M059J (cell line): Measurements from ENCODE around the gene FGA. TPM values are rescaled to one million over a fixed set of nuclear protein-coding genes. Genes with fewer than 3 reads are reported as not detected.
A peak's percentile ranks its signal among the peaks of the same experiment; 100 is the strongest.
"Not testable (repeated sequence)": the region's sequence is repeated elsewhere in the genome, so short reads cannot be mapped to it uniquely, and the experiment has no call there.

Source experiments
- DNase-seq: peaks from one replicate; pipeline ENCODE4 v3.0.0-alpha.2; 2012; ENCODE audit warnings: low read depth
- total RNA-seq: library from RNA; depleted of rRNA; stranded (reverse); fragments of >200 nt; shearing (Covaris generic); gene quantifications from 2 replicates; pipeline ENCODE4 v1.2.3, GENCODE V29; 2014

The FGA gene
- total RNA-seq, 1 experiment from 2014 or later, result not detected

DNA sequence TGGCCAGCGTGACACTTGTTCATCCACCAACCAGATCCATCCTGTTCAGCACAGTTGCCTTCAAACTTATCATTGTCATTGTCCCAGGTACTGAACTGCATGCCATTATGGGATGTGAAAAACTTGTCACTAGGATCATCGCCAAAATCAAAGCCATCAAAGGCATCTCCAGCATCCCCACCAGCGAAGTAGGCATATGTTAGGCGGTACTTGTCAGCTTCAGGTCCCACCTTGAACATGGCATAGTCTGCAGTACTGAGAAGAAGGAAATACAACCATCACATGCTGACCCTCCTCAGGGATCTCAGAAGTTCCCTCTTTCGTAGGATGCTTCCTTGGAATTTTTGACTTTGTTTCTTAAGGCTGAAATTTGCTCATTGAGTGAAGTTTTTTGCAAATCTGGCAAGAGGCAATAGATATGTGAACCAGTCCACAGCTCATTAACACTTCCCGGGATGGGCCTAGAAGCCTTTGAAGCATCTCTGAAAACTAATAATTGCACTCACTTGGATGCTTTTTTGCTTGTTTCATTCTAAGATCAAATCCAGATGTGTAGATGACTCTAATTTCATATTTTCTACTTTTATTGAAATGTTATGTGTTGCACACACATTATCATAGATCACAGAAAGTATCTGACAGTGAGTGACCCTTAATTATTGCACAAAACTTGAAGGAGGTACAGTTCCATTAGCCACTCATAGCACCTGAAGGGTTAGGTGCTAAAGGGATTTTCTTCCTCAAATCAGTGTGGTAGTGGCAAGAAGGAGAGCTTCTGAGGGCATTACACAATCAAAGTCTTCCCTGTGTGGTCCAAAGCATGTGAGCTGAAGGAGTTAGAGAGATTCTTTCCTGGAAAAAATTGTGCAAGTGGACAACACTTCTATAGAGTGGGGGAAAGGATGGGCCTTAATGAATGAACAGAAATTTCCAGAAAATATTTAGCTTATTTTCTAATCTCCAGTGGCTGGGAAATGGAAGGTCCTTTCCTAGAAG lies 16.5 kb upstream of the FGA start:
- no peak for DNase-seq

DNA sequence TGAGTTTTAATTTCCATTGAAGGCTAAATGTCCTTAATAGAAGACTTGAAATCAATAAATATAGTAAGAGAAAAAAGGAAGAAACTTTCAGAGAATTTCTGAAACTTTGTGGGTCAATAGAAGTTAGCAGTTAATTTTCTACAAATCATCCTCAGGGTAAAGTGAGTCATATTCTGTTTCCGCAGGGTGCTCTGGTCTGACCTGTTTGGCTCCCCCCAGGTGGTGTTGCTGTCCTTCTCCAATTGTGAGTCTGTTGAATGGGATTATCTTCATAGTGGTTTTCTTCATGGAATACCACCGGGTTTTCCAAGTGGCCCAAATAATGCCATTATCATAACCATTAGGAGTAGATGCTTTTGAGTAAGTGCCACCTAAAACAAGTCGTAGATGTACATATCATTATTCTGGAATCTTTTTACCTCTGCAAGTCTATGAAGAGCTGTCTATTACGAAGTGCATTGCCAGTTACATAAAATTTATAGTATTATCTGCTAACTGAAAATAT lies 14.2 kb upstream of the FGA start:
- no peak for DNase-seq

DNA sequence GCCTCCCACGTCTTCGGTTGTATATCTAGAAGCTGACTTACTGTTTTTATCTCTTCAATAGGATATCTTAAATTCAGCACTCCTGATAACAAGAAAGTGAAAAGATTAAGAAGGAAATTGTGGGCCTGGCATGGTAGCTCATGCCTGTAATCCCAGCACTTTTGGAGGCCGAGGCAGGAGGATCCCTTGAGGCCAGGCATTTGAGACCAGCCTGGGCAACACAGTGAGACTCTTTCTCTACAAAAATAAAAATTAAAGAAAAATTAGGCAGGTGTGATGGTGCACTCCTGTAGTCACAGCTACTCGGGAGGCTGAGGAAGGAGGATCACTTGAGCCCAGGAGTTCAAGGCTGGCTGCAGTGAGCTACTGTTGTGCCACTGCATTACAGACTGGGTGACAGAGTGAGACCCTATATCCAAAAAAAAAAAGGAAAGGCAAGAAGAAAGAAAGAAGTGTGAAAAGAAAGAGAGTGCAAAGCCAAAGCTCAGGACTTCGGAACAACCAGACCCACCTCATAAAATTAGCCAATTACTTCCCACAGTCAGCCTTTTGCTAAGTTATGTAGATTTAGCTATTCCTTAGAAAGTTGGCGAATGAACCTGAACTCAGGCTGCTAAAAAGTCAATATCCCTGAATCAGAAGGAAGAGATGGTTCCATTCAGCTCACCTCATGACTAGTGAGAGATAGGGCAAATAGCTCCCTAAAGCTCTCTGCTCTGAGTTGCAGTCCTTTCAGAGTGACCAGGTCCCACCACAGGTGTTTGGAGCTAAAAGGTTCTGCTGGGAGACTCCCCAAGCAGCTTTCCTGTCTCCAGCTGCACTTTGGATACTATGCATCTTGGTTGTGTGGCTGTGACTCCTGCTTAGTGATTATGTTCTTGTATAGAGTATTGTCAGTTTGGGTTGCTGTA lies 12.7 kb upstream of the FGA start:
- no peak for DNase-seq

DNA sequence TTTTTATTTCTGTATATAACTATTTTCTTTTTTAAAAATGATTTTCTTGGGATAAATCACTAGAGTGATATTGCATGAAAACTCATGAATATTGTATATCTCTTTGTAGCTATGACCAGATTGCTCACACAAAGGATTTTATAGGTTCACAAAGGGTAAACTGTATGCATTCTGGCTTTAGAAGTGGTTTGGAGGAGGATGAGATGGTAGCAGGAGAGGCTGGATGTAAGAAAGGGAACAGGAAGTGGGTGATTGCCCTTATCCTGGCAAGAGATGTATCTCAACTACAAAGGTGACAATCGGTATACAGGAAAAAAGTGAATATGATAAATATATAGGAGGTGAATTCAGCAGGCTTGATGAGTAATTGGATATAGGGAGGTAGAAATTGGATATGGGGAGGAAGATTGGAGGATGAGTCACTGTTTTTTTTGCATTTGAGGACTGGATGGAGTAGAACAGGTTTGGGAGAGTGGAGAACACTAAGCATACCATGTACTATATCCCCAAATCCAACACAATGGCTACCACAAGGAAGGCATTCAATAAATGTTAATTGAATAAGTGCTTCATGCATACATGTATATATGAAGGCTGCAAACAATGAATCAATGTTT lies 12.0 kb upstream of the FGA start:
- DNase-seq, result no peak

DNA sequence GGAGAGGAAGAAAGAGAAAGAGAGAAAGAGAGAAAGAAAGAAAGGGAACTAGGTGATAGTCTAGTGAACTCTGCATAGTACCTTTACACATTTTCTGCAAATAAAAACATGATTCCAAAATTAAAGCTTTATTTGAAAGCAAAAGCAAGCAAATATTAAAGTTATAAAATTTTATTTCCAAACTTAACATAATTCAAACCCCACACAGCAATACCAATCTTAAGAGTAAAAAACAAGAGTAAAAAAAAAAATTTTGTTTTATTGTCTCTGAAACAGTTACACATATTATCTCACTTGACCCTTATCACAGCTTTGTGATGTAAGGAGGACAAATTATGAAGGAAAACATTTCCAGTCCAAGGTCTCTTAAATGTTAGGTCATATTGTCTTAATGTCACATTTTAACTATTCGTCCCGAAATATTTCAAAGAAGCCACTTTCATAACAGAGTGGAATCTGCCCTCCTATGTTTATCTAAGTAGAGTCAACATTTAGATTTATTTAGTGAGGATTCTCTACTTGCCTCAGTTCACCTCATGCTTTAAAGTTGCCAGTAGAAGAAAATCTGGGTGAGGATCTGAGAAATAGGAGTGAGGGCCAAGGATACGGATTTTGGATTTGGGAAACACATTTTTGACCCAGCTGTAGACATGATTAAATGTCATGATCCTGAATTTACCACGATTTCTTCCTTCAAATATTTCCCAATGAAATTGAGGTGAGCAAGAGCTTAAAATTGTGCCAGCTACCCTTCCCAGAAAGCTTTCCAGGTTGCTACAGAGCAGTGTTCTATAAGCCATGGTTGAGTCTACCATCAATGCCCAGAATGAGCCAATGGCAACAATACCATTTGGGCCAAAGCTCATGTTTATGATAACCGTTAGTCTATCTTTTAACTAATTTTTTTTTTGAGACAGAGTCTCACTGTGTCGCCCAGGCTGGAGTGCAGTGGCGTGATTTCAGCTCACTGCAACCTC lies 7.5 kb upstream of the FGA start:
- no peak for DNase-seq

DNA sequence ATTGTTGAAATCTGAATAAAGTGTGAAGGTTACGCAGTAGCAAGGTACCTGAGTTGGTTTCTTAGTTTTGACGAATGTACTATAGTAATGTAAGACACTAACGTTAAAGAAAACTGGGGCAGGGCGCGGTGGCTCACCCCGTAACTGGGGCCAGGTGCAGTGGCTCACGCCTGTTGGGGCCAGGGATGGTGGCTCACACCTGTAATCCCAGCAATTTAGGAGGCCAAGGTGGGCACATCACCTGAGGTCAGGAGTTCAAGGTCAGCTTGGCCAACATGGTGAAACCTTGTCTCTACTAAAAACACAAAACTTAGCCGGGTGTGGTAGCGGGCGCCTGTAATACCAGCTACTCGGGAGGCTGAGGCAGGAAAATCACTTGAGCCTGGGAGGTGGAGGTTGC lies 6.7 kb upstream of the FGA start:
- DNase-seq, result not testable (repeated sequence)

DNA sequence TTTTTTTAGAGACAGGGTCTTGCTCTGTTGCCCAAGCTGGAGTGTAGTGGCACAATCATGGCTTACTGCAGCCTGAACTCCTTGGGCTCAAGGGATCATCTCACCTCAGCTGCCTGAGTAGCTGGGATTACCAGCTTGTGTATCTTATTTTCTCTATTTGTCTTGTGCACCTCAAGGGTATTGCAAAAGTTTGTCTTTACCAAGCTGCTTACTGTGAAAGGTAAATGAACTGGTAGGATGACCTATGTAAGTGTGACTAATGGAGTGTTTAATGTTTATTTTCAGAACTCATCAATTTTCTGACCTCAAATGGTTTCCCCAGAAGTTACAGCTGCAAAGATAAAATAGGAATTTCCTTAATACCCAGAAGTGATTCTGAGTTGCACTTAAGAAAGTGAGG lies 5.3 kb upstream of the FGA start:
- no peak for DNase-seq

DNA sequence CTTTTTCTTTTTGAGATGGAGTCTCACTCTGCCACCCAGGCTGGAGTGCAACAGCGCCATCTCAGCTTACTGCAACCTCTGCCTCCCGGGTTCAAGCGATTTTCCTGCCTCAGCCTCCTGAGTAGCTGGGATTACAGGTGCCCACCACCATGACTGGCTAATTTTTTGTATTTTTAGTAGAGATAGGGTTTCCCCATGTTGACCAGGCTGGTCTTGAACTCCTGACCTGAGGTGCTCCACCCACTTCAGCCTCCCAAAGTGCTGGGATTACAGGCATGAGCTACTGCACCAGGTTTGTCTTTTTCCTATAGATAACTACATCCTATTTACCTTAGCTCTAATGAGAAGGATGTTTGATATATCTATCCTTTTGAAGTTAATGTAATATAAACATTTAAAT lies 3.8 kb upstream of the FGA start:
- not testable (repeated sequence) for DNase-seq

DNA sequence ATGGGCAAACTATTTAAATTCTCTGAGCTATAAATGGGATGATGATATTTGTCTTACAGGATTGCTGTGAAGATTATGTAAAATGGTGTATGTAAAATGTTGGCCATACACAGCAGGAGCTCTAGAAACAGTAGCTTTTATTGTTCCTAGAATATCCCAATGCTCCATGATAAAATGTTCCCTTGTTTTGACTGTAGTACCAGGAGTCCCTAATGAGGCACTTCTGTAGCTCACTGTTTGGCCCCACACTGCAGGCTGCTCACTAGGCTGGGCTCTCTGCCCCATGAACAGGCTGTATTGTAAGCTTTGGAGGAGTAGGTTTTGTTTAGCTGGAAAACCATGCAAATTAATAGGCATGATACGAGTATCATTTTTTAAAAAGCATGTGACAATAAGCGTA lies 3.3 kb upstream of the FGA start:
- no peak for DNase-seq

DNA sequence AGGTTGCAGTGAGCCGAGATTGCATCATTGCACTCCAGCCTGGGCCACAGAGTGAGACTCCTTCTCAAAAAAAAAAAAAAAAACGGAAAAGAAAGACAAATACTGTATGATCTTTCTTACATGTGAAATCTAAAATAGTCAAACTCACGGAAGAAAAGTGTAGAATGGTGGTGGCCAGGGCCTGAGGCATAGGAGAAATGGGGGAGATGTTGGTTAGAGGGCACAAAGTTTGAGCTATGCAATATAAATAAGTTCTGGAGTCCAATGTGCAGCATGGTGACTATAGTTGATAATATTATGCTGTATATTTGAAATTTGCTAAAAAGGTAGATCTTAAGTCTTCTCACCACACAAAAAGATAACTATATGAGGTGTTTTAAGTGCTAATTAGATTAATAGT lies 1.3 kb upstream of the FGA start:
- DNase-seq, result no peak

DNA sequence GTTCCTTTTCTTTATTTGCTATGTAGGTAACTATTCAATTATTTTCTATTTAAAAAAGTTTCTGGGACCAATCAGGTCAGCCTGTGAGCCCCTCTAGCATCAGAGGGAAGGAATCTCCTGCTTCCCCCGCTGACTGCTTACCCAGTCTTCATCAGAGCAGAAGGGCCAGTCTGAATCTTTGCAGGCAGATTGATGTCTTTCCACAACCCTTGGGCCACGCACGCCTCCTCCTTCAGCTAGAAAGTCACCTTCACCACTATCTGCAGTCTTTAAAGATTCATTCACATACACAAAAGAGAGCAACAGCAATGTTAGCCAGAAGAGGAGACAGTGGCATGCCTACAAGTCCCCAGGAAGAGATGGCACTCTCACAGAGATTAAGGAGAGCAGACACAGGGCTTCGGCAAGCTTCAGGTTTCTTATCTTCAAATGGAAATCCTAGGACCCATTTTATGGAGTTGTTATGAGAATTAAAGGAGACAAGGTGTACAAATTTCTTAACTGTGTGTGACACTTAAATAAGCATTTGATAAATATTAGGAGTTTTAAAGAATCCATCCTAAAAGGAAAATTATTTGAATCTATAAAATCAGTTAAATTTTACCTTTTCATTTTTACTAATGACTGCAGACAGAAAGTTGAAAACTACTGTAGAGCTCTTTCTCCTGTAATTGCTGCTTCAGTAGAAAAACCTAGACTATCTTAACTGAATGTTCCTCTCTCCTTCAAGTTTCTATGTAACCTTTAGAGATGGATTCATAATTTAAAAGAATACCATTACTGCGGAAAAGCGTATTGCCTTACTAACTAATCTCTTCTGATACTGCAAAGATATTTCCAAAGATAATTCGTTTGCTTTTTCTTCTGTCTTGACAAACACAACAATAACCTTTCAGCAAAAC lies 995 bp downstream of the FGA start:
- DNase-seq, result no peak

DNA sequence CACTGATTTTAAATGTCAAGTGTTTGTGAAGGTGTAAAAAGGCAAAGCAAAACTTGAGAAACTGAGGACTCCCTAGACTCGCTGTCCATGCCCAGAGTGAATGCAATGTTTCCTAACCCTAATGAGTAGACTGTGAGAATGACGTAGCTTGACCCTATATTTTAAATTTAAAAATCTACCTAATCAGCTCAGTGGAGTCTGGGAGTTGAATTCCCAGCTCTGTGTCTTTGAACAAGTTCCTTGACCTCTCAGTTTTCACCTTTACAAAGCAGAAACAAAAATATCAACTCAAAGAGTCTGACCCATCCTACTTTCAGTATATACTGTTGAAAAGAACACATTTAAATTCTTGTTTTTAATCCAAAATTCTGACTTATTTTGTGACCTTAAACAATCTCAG lies 2.3 kb downstream of the FGA start:
- DNase-seq, result no peak

DNA sequence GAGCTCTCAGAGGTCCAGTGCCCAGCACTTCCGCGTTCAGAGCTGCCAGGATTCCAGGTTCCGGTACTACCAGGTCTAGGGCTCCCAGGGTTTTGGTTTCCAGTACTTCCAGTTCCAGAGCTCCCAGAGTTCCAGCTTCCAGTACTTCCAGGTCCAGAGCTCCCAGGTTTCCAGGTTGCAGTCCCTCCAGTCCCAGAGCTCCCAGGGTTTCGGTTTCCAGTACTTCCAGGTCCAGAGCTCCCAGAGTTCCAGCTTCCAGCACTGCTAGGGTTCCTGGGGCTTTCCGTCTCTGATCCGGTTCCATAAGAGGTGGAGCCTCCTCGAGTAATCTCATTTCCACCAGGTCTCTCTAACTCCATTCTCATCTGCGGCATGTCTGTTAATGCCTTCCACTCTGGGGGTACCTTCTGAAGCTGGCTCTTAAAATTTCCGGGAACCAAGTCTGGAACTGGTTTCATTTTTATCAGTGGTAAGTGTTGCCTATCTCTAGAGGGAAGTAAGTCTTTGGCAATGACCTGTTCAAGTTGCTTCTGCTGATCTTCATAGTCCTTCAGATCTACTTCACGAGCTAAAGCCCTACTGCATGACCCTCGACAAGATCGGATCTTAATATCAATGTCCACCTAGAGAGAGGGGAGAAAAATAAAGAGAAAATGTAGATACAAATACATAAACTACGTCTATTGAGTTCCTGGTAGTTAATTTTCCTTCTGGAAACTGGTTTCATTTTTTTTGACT lies 4.1 kb downstream of the FGA start:
- DNase-seq, result peak; percentile 25

DNA sequence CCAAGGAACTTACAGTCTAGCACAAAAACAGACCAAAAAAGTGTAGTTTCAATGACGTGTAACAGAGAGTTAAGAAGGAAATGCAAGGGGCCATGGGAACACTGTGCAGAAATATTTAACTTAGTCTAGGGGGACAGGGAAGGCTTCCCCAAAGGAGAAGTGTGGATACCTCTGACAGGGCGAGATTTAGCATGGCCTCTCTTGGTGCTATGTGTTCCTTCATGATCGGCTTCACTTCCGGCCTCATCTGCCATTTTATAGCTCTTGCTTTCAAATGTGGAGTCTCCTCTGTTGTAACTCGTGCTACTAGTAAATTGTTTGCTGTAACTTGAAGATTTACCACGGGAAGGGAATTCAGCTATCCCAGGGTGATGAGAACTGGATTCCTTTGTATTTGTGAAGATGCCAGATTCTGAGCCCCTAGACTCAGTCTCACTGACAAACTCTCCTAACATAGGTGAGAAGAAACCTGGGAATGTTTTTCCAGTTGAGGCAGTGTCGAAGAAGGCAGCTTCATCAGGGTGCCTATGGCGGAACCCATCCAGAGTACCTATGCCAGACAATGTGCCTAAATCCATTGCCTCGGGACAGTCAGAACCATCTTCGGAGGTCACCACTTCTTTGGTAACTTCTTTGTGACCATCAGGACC lies 5.0 kb downstream of the FGA start:
- no peak for DNase-seq

DNA sequence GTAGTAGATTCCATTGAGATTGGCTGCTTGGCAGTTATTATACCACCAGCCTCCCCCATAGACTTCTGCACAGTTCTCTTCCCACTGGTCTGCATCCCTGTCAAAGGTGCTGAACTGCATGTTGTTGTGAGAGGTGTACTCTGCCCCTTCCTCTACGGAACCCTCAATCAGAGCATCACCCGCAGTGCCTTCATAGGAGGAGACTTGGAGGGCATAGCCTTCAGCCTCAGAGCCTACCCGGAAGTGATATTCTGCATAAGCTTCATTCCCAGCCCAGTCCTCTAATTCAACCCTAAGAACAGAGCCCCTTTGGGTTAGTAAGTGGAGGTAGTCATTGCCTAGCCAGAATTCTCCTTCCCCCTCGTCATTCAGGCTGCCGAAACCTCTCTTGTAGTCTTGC lies 6.3 kb downstream of the FGA start:
- DNase-seq, result no peak

DNA sequence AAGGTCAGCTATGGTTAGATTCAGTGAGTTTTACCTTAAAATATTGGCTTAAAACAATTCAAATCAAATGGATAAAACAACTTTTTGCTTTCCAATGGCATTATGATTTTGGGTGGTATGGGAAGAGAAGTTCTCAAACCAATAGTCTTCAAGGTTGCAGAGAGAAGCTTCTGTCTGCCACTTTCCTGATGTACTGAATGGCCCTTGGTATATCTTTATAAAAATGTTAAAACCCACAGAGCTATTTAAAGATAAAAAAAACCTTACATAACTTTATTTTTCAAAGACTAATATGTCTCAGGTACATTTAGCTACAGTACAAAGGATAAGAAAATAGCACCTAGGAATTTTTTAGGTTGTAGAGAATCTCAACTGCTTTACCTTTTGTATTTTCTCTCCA lies 6.9 kb downstream of the FGA start:
- DNase-seq, result no peak

DNA sequence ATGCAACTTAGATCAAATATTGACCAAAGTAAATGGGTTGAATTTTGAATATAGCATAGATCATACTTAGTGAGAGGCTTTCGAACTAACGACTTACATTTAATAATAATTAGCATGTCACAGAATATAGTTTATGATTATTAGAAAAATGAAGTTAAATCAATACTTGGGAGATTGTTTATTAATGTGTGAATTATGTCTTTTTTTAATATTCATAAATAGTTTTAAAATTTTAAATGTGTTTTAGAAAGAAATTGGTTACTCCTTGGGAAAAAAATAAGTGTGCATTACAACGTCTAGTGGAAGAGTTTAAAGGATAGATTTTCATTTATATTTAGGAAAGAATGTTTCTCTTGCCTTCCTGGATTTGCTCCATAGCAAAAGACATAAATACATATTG lies 7.3 kb downstream of the FGA start:
- no peak for DNase-seq

DNA sequence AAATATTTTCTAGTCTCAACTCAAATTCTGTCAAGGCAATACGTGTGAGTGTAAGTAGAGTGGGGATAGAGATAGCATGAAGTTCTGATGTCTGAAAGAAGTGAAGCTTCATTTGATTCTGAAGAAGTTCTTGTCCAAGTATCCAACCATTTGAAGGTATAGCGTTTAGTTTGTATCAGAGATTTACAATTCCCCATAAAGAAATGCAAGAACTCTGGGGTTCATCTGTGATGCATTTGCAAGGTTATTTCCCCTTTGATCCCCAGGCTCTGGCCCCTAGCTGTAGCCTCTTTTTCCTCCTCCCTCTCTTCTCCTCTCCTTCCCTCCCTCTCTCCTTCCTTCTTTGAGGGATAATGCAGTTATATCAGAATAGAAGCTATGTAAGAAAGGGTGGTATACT lies 7.8 kb downstream of the FGA start:
- no peak for DNase-seq

DNA sequence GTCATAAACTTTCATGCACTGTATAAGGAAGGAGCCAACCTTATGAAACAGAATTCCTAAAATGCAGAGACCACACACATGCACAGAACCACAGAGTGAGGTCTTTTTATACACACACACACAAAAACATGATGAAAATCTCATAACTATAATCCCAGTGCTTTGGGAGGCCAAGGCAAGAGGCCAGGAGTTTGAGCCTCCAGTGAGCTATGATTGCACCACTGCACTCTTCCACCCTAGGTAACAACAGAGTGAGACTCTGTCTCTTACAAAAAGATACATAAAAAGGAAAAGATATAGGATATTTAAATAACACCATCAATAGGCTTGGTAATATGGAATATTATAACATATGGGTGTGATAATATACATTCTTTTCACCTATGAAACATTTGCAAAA lies 10.6 kb downstream of the FGA start:
- no peak for DNase-seq
